Activated T-helper 1 cell treated with Interleukin-2 at 50 U/mL for 16 hours (primary cell): ENCODE data around the gene LGI1.

Experiments
- DNase-seq: peaks from one replicate; pipeline ENCODE4 v3.0.0-alpha.2; 2020; ENCODE audit warnings: low read depth

Gene LGI1

DNA sequence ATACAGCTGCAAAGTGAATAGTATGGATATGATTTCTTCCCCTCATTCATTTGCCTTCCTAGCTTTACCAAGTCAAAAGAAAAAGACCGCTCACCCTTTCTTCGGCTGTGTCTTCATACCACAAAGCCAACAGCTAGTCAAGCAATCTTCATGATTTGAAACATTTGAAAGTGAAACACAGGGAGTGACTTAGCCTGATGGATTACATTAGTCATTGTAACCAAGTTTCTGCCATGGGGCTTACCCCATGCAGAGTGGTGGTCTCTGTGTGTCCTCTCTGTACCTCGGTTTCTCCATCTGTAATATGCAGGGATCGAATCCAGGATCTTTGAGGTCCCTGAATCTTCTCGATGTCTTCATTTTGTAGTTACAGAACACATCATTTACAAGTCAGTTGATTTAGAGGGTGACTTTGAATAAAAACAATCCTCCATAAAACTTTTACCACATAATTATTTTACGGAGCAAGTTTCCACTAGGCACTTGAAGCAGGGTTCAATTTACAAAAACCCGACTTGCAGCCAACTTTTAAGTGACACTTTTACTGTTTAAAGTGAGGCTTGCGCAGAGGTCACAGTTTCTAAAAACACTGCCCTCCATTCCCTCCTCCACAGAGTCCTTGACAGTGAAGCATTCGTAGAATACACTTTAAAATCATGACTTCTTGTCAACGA, 2.2 kb upstream of the LGI1 start:
- no peak for DNase-seq

DNA sequence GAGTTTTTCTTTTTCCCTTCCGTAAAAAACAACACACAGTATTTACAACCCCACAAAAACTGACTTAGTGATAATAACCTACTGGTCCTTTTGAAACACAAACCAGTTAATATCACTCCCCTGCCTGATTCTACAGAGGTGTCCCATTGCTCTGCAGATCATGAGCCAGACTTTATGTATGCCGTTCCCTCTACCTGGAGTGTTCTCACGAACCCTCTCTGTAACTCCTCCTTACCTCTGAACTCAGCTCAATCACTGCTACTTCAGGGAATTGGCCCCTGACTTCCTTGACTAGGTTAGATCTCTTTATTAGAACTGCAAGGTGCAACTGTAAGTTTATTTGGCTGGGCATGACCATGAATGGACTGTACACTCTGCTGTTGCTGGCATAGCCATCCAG, 1.6 kb upstream of the LGI1 start:
- no peak for DNase-seq

DNA sequence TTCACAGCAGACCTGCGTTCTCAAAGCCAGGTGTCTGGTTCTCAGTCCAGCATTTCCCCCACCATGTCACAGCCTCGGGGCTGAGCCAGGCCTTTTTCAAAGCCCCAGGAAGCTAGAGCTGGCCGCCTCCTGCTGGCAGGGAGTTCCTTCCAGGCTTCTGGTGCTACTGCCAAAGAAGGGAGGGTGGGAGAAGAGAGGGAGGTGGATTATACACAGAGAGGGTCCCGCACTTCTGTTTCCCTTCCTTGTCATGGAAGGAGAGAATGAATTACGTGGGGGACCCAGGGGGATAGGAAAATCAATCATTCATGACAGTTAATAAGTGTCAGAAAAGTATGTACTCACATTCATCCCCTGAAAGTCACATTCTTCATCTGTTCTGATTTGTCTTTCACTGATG, 600 bp upstream of the LGI1 start:
- no peak for DNase-seq

DNA sequence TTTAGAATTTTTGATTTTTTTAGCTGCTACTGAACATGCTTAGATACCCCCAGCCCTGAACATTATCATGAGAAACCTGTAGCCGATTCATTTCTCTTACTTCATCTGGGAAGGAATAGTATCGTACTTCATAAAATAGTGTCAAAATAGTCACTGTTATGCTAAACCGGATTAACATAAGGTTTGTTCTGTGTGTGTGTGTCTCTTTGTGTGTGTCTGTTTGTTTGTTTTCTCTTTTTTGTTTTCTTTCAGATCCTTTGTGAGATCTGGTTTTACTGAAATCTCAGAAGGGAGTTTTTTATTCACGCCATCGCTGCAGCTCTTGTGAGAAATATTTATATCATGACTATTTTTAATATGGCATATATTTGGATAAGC, 761 bp downstream of the LGI1 start:
- DNase-seq: no peak

DNA sequence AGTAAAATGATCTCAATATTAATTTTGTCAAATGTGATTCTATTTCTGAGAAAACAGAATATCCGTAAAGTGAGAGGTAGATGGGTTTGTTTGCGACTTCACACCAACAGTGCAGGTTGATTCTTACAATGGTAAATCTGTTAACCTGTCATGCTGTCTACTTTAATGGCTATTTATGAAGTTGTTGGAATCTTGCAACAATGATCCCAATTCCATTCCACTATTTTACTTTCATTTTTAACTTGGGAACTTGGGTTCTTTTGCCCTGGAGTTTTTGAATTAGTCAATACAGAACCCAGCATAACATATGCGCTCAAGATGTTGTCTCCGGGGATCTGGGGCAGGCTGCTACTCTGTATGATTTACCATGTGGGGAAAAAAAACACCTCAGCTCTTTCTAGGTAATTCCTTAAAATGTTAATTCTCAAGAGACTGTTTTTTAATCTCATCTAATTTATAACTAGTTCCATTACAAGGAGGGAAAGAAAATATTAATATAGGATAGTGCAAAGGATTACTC, 1.2 kb downstream of the LGI1 start:
- DNase-seq: no peak

DNA sequence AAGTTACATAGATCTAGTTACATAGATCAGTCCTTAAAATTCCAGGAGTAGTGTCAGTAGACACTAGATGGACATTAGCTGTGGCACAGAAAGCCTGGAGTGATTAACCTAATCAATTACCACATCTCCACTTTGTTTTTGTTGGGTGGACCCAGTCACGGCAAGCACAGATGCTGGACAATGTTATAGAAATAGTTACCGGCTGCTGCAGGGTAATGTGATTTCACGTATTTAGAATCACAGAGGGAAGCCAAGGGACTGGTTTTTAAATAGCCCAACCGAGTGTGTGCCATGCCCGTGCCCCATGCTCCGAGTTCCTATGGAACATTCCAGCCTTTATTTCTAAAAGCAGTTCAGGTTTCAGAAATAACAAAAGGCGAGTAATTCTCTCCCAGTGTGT, 2.8 kb downstream of the LGI1 start:
- DNase-seq: no peak

DNA sequence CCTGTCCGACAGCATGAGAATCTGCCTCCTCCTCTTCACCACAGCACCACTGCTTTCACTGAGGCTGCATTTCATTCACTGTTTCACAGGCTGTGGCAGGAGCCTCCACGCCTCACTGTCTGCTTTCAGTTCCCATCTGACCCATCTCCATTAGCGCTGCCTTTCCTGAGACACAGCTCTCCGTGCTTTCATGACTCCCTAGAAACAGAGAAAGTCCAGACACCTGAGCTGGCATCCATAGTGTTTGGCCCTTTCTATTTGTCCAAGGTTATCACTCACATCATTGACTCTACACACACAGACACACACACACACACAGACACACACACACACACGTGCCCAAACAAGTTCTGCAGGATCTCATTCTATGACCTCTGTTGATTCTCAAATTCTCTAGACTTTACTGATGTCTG, 5.2 kb downstream of the LGI1 start:
- no peak for DNase-seq

DNA sequence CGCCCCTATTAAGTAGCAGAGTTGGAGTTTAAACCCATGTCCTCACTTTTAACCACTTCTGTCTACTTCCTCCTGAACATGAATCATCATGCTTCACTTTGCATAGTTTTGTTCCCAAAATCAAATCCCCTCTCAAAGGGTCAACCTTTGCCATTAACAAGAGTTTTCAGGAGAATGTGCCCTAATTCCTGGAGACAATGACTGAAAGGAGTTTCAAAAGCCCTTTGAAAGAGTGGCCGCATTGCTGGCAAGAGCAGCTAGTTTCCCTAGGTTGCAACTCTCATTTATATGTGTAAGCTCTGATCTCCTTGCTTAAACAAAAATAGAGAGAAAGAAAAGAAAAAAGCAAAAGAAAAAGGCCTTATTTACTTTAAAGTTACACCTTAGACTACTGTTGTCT, 9.2 kb downstream of the LGI1 start:
- no peak for DNase-seq

DNA sequence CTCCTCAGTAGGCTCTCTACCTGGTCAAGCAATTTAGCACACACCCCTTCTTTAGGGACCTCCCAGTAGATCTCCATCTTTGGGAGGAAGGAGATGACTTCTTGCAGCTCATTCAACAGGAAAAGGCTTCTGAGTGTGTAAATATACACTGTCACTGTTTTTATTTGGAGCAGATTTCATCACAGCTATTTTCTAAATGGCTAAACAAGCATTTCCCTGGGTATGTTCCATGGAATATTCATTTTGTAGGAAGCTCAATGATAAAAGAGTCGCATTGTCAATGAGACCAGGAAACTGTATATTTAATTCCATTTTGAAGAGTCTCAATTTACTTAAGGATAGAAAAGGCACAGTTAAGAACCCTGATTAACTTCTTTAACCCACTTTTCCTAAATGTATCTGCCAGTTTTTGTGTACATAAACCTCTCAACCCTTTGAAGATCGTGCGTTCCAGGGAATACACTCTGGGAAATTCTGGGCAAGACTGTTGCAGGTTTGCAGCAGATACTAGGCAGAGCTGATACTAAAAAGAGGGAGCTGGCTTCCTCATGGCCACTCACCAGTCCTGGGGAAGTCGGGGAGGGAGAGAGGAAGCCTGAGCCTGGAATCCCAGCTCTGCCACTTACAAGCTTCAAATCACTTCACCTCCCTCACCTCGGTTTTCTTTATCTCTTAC, 10.1 kb downstream of the LGI1 start:
- DNase-seq: no peak

DNA sequence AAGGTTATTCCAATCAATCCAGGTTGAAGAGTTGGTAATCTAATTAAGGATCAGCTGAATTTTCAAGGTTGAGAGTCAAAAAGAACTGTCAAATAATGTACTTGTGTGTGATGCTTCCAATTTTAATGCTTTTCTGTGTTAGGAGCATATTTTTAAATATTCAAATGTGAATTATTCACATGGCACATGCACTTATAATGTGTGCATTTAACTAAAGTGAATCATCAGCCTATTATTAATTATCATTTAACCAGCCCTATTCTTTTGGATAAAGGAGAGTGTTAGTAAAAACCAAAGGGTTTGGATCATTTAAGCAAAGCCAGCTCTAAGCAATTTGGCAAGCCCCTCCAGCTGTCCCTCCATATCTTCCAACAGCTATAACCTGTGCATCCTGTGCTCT, 11.2 kb downstream of the LGI1 start:
- no peak for DNase-seq

DNA sequence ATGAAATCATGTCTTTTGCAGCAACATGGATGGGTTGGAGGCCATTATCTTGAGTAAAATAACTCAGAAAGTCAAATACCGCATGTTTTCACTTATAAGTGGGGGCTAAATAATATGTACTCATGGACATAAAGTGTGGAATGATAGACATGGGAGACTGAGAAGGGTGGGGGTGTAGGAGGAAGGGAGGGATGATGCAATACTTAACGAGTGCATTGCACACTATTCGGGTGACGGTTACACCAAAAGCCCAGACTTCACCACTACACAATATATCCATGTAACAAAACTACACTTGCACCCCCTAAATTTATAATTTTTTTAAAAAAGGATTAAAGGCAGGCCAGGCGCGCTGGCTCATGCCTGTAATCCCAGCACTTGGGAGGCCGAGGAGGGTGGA, 13.6 kb downstream of the LGI1 start:
- DNase-seq: no peak

DNA sequence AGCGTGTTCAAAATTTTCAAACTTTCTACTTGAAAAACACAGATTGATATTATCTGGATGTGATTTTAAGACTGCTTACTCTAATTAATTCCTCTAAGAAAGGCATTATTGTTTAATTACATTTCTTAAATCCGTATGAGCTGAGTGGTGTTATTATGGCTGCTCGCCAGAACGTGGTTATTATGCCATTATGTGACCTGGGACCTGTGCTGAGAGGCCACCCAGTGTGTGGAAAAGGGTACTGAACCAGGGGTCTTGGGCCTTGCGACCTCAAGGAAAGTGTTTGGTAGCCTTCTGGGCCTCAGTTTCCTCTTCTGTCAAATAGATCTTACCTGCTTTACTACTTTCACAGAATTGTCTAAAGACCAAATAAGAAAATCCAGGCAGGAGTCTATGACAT, 15.4 kb downstream of the LGI1 start:
- DNase-seq: no peak

DNA sequence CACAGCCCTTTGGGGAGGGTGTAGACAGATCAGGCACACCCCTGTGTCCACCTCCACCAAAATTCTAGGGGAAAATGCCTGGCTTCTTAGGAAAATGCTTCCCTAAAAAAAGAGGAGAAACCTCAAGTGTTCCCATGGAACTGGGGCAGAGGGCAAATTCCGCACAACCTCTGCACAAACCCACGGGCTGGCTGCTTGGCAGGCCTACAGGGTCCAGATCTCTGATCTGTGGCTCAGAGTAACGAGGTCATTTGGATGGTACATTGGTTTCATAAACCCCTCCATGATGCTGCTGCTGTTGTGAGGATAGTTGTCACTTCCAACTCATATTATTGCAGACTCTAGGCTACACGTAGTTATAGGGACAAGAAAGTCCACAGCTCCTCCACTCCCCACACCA, 16.0 kb downstream of the LGI1 start:
- no peak for DNase-seq

DNA sequence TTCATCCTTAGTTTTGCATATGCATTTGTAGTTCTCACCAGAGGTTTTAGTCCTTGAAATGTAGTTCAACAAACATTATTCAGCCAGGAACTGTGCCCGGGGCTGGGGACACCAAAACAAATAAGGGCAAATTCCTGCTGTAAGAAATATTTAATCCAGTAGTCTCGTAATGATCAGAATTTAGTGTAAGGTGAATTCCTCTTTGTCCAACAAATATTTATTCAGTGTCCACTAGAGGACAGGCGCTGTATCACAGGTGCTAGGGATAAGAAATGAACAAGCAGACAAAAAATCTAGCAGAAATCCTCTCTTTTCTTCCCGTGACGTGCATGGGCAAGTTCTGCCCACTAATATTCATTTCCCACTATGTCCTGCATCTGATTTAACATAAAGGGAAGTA, 17.6 kb downstream of the LGI1 start:
- DNase-seq: no peak

DNA sequence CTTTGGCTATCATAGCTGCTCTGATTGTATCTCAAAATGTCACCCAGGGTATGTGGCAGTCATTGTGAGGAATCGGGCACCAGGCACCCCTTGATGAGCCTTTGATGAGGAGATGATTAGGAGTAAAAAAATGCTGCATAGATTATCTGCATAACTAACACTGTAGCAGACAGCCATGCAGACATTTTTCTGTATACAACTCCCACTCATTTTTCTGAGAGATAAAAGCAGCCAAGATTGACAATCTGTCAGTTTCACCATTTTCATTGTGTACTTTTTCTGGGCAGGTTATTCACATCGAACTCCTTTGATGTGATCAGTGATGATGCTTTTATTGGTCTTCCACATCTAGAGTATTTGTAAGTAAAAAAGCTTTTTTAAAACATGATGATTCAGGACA, 19.4 kb downstream of the LGI1 start:
- no peak for DNase-seq

DNA sequence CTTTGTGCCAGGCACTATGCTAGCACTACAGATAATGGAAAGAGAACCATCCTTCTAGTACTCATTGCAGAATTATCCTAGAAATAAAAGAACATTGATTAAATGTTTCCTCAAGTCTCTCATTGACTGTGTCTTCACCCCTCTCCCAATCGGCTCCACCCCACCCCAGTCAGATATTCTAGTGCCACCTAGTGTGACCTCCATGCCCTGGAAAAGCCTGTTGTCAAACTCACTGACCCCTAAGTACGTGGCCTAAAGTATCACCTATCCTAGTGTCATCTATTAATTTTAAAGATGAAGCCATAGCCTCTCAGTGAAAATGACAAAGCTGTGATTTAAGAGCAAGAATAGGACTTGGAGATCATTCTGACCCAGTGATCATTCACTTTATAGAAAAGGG, 26.3 kb downstream of the LGI1 start:
- DNase-seq: no peak

DNA sequence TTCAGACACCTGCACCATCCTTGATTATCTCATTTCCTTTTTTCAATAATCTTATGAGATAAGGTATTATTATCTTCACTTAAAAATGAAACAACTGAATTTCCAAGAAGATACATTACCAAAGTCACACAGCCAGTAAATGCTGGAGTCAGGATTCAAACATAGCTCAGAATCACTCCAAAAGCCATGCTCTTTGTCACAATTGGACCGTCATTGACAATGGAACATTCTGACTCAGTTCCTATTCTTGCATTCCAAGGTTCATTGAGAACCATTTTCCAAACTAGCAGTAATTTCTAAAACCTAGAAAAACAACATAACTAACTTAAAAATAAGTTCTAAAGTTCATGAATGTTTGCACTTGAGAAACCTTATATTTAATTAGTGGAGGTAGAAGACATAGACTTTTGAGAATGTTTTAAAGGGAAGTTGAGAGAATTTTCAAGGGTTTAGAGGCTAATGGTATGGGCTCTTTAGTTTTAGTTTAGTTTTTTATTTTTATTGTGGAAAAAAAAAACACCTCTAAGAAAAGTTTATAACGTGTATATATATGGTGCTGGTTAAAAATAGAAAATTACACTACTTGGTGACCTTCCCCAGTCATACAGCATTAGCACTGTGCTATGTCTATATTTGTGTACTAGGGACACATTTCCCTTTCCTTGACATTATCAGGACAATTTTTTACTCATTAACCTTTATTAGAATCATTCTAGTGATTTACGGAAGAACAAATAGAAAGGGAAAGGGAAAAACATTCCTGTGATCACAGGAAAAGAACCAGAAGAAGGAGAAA, 30.9 kb downstream of the LGI1 start:
- no peak for DNase-seq

DNA sequence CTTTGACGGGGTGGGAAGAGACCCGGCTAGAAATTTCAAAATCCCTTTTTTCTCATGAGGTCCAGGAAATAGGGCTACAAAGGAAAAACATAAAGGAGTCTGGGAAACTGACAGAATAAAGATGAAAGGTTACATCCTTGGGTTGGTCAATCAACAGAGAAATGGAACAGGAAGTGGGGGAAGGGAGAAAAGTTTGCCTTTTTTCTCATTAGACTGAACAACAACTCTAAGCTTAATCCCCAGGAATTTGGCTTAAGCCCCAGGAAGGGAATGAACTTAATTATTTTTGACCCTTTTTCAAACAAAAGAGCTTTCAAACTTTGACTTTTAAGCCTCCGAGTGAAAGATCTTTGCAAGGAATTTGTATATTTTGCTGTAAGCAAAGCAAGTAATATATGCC, 32.7 kb downstream of the LGI1 start:
- no peak for DNase-seq

DNA sequence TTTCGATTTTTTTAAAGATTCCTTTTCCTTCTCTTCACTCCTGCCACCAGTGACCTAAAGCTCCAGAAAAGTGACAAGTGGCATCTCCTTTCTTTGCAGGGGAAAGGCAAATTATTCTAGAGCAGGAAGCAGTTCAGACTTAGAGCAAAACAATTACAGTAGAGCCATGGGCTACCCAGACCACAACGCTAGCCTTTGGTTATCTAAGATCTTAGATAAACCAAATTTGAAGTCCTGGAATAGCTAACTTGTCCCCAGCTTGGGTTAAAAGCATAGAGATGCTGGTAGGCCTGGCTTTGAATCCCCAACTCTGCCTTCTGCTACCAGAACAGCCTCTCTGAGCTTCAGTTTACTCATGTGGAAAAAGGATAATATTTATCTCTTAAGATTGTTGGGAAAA, 38.4 kb downstream of the LGI1 start:
- DNase-seq: no peak

DNA sequence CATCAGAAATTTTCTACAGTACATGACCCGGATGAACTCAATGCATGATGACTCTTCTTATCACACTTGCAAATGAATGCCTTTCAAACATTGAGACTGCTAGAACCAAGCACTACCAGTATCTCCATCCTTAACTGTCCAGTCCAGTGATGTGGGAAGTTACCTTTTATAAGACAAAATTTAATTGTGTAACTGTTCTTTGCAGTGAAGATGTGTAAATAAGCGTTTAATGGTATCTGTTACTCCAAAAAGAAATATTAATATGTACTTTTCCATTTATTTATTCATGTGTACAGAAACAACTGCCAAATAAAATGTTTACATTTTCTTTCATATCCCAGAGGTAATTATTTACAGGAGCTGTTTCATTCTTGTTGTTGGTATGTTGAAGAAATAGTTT, 40.1 kb downstream of the LGI1 start:
- no peak for DNase-seq

DNA sequence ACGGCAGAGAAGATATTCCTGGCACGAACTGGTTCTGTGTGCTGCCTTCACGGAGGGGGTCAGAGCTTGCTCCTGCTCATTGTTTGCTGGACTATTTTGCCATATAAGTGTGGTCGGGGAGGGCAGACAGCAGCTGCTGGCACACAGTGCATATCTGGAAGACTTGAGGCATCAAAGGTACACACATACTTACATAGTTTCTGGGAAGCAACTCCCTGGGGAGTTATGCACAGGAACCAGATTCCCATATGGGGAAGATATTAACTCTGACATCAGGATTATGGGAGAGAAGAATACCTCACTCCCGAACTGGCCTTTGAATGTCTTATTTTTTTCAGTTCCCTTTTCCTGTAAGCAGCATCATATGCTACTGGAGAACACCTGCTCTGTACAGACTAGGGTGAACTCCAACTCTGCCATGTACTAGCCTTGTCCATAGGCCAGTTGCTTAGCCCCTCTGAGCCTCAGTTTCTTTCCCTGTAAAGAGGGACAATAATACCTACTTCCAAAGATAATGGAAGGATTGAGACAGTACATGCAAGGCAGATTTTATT, 41.5 kb downstream of the LGI1 start:
- DNase-seq: no peak

DNA sequence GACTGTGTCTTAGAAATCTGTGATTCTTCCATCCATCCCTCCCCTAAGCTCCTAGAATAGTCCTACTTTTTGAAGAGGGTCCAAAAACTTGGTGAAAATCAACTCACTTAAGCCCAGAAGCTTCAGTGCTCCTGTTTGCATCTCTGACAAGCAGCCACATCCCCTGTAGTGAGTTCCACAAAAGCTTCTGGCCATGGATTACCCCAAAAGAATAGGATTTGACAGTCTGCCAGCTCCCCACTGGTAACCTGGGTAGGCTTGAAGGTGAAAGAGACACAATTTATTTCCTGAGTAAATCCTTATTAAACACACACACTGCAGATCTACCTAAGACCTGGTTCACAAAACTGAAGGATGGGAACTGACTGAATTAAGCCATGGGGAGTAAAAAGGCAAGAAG, 46.5 kb downstream of the LGI1 start:
- no peak for DNase-seq

DNA sequence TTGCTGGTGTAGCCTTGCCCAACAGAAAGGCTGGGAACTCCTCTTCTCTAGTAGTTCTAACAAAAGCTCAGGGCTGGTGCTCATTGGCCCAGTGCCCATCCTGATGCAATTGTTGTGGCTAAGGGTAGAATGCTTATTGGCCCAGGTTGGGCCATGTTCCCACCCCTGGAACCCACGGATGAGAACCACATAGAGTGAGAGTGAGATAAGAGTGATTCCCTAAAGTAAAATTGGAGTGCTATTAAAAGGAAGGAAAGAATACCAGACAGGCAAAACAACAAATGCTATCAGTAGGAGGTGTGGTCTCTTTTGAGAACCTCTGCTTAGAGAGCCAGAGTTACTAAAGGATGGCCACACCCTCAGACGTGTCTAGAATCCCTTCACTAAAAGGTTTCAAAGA, 49.2 kb downstream of the LGI1 start:
- DNase-seq: no peak
